Peyer's patch (tissue), 4 donors: ENCODE results near the gene B4GALT1. TPM values are rescaled to one million over a fixed set of nuclear protein-coding genes. Genes with fewer than 3 reads are reported as not detected.

ENCODE experiments used
- DNase-seq, 3 donors: peaks; one replicate each; pipeline ENCODE4 v3.0.0-alpha.2; 2017 to 2019
- H3K27ac ChIP-seq, 4 donors: fragments of 200-600 bp; sonication (generic); one replicate each; pipeline ENCODE4 v1.5.1; 2016 to 2019
- H3K27me3 ChIP-seq, 2 donors: fragments of 200-600 bp; sonication (generic); one replicate each; pipeline ENCODE4 v1.5.1; 2019
- H3K36me3 ChIP-seq, 3 donors: fragments of 200-600 bp; sonication (generic); one replicate each; pipeline ENCODE4 v1.5.1; 2016 to 2019
- H3K4me1 ChIP-seq, 4 donors: fragments of 200-600 bp; sonication (generic); one replicate each; pipeline ENCODE4 v1.5.1; 2016 to 2019
- H3K4me3 ChIP-seq, 4 donors: fragments of 200-600 bp; sonication (generic); 1 replicate in 3 of 4; 2 replicates in 1 of 4; pipeline ENCODE4 v1.5.1; 2016 to 2019; ENCODE audit warnings: mild to moderate bottlenecking in 1 of 4
- H3K9me3 ChIP-seq, 4 donors: fragments of 200-600 bp; sonication (generic); one replicate each; pipeline ENCODE4 v1.5.1; 2016 to 2019; ENCODE audit warnings: mild to moderate bottlenecking in 1 of 4
- POLR2A ChIP-seq, 2 donors: fragments of 450-650 bp; IDR thresholded peaks; one replicate each; pipeline ENCODE4 v1.5.1; 2017; ENCODE audit warnings: antibody characterized with exemption in 2 of 2, mild to moderate bottlenecking in 2 of 2, moderate library complexity in 2 of 2
- total RNA-seq, 4 donors: library from RNA; depleted of rRNA; stranded (reverse); fragments of >200 nt; gene quantifications; one replicate each; pipeline ENCODE4 v1.1.0, GENCODE V29; 2016
- TF ChIP-seq, protein P1 (sequence below), 6 experiments: fragments of 450-650 bp in 4 of 6; fragments of 200-600 bp in 2 of 6; sonication (generic) in 1 of 6; IDR thresholded peaks; one replicate each; pipeline ENCODE4 v1.5.1; 2017 to 2019; ENCODE audit warnings: antibody characterized with exemption in 6 of 6, mild to moderate bottlenecking in 3 of 6, moderate library complexity in 1 of 6

Gene B4GALT1
- total RNA-seq, 4 donors from 2014 or later = 26.4 to 65.3 (median 44.1) TPM

GRCh38 chr9:33133186-33133585, 34.0 kb downstream of the B4GALT1 start:
- Histone ChIP-seq H3K9me3 (no peaks in the 10 kb centered on the region), H3K27ac (no peak overlapping the region), H3K4me1 (peaks cover 0 to 68% (median 31%) of the 10 kb centered on the region in 4 donors), H3K27me3 (no peaks in the 10 kb centered on the region), H3K4me3 (no peak overlapping the region), H3K36me3 (peaks cover 0 to 34% (median 0%) of the 10 kb centered on the region in 3 donors)
- DNase-seq = no peak
- TF ChIP-seq POLR2A (IDR thresholded peaks at IDR 0.05) = no peak
- TF ChIP-seq, protein P1, sequence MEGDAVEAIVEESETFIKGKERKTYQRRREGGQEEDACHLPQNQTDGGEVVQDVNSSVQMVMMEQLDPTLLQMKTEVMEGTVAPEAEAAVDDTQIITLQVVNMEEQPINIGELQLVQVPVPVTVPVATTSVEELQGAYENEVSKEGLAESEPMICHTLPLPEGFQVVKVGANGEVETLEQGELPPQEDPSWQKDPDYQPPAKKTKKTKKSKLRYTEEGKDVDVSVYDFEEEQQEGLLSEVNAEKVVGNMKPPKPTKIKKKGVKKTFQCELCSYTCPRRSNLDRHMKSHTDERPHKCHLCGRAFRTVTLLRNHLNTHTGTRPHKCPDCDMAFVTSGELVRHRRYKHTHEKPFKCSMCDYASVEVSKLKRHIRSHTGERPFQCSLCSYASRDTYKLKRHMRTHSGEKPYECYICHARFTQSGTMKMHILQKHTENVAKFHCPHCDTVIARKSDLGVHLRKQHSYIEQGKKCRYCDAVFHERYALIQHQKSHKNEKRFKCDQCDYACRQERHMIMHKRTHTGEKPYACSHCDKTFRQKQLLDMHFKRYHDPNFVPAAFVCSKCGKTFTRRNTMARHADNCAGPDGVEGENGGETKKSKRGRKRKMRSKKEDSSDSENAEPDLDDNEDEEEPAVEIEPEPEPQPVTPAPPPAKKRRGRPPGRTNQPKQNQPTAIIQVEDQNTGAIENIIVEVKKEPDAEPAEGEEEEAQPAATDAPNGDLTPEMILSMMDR (IDR thresholded peaks at IDR 0.05) = no peak

GRCh38 chr9:33131790-33132772, 35.1 kb downstream of the B4GALT1 start:
- Histone ChIP-seq H3K9me3 (no peaks in the 10 kb centered on the region), H3K27ac (peak overlapping the region in 2 of 4 donors; percentile 34 to 79), H3K36me3 (peaks cover 0 to 43% (median 0%) of the 10 kb centered on the region in 3 donors), H3K27me3 (no peaks in the 10 kb centered on the region), H3K4me1 (peaks cover 0 to 62% (median 24%) of the 10 kb centered on the region in 4 donors), H3K4me3 (no peak overlapping the region)
- DNase-seq = no peak
- TF ChIP-seq POLR2A (IDR thresholded peaks at IDR 0.05) = no peak
- TF ChIP-seq, protein P1 (IDR thresholded peaks at IDR 0.05) = no peak

DNA sequence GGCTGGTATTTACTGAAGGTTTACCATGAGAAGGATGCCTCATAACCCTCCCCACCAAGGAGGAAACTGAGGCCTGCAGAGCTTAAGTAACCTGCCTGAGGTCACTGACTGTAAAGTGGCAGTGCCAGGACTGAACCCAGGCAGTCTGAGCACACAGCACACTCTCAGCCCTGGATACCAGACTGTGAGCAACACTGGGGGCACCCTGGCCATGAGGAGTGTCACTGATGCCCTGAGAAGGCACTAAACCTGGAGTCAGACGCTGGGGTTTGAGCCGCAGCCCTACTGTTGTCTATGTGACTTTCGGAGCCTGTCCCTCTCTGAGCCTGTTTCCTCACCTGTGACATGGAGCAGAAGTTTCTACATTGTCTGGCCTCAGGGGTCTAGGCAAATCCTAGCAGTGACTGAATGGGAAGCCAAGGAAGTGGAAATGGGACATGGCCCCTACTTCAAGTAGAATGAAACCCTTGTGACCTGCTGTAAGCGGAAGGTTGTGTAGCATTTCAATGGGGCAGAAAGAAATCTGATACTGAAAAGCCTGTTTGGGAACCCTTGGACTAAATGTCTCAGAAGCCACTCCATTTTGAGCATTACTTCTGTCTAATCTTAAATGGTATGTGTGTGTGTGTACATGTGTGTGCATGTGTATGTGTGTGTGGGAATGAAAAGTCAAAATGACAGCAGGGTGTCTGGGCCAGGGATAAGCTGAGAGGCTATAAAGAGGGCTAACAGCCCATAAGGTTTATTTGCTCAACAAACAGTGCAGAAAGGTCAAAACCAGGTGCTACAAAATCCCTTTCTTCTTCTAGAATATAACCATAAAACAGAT, 36.0 kb downstream of the B4GALT1 start:
- peaks cover 0 to 62% (median 16%) of the 10 kb centered on the region in 4 donors for H3K4me1 ChIP-seq
- H3K27me3 ChIP-seq = no peaks in the 10 kb centered on the region
- H3K4me3 ChIP-seq = no peak overlapping the region
- H3K9me3 ChIP-seq = no peaks in the 10 kb centered on the region
- peak overlapping the region; percentile 34 to 79 (median 70) for H3K27ac ChIP-seq
- H3K36me3 ChIP-seq = peaks cover 0 to 43% (median 0%) of the 10 kb centered on the region in 3 donors
- DNase-seq = no peak
- TF ChIP-seq, protein P1 (IDR thresholded peaks at IDR 0.05) = no peak
- no peak for TF ChIP-seq POLR2A (IDR thresholded peaks at IDR 0.05)

- Histone ChIP-seq H3K4me1 (peaks cover 0 to 57% (median 15%) of the 10 kb centered on the region in 4 donors), H3K27me3 (no peaks in the 10 kb centered on the region), H3K9me3 (no peaks in the 10 kb centered on the region), H3K36me3 (peaks cover 0 to 48% (median 0%) of the 10 kb centered on the region in 3 donors), H3K27ac (peak overlapping the region; percentile 34 to 79 (median 70)), H3K4me3 (no peak overlapping the region)
- DNase-seq = peak in 1 of 3 donors; percentile 46
- no peak for TF ChIP-seq POLR2A (IDR thresholded peaks at IDR 0.05)
- TF ChIP-seq, protein P1 (IDR thresholded peaks at IDR 0.05) = no peak
Observed at GRCh38 chr9:33129886-33130881, 37.0 kb downstream of the B4GALT1 start.
